Motor neuron (in vitro differentiated cells): ENCODE data around the gene COMT. TPM values are rescaled to one million over a fixed set of nuclear protein-coding genes. Genes with fewer than 3 reads are reported as not detected.
"Not testable (repeated sequence)": the region's sequence is repeated elsewhere in the genome, so short reads cannot be mapped to it uniquely, and the experiment has no call there.

ENCODE experiments used
- ATAC-seq, 8 experiments: fragments of 200-7000 bp; cut with Tn5 transposase; replicated peaks in 6 of 8; 2 replicates each; pipeline ENCODE4 v1.8.0; 2021; ENCODE audit warnings: mild to moderate bottlenecking in 8 of 8, moderate library complexity in 8 of 8
- H3K27ac ChIP-seq, 2 donors: fragments of 250-450 bp; sonication (Bioruptor Pico); 2 replicates each; pipeline ENCODE4 v1.9.0; 2021; ENCODE audit warnings: antibody characterized with exemption in 2 of 2, mild to moderate bottlenecking in 2 of 2, moderate library complexity in 1 of 2
- H3K4me1 ChIP-seq, 2 donors: fragments of 250-450 bp; sonication (Bioruptor Pico); replicated peaks in 1 of 2; 2 replicates each; pipeline ENCODE4 v1.6.1; 2021; ENCODE audit warnings: antibody characterized with exemption in 2 of 2, mild to moderate bottlenecking in 2 of 2, moderate library complexity in 1 of 2
- H3K4me3 ChIP-seq, 5 donors: fragments of 250-450 bp; sonication (Bioruptor Pico); 2 replicates each; pipeline ENCODE4 v1.9.0; 2021; ENCODE audit warnings: antibody characterized with exemption in 5 of 5, mild to moderate bottlenecking in 5 of 5, moderate library complexity in 4 of 5
- WGBS, 10 experiments: fragments of 450-650 bp; shearing (Covaris generic); methylation state at CpG; one replicate each; pipeline ENCODE4 v1.0.0; 2022; 5-methylcytosine and 5-hydroxymethylcytosine counted together
- in situ Hi-C, 9 experiments: fragments of 400-800 bp; cut with MboI; loops; one replicate each; pipeline ENCODE4 v1.15.0; 2021; ENCODE audit warnings: low sequenced_read_pairs in 9 of 9, low pct_unique_long_range_greater_than_20kb in 2 of 9; ENCODE audit not compliant: unreplicated experiment in 9 of 9
- total RNA-seq, 8 experiments: library from RNA; unstranded; fragments of 300-600 nt; gene quantifications; 2 replicates each; pipeline versions ENCODE4 v1.2.3 to v1.2.4, GENCODE V29; 2022

The COMT gene
- total RNA-seq, 8 experiments from 2014 or later: 22.7 to 99.4 (median 40.8) TPM

- WGBS, 10 experiments: 42 to 90% (median 63%) methylated on average over 1 to 6 of the region's 9 CpGs; no CpG with 5 or more reads in 2 of the 10 experiments
- Histone ChIP-seq H3K27ac (peak overlapping the region in 1 of 2 donors; percentile 33), H3K4me3 (no peak overlapping the region), H3K4me1 (no peaks in the 10 kb centered on the region)
- peak in 1 of 8 experiments; percentile 24 for ATAC-seq
- in situ Hi-C loops: no loop called here
Measured at GRCh38 chr22:19933341-19934241, 8.0 kb upstream of the COMT start.

- H3K4me1 ChIP-seq, in situ Hi-C loops, H3K4me3 ChIP-seq, H3K27ac ChIP-seq, ATAC-seq: not testable (repeated sequence)
- 71 to 100% (median 95%) methylated on average over 1 to 10 of the region's 11 CpGs; no CpG with 5 or more reads in 2 of the 10 experiments for WGBS, 10 experiments
Measured at GRCh38 chr22:19935123-19935718, 6.4 kb upstream of the COMT start.

- in situ Hi-C loops: no loop called here
- no peak overlapping the region for H3K4me3 ChIP-seq
- H3K27ac ChIP-seq: no peak overlapping the region
- WGBS, 10 experiments: 60 to 100% (median 93%) methylated on average over 1 to 7 of the region's 7 CpGs
- peaks cover 0 to 4% of the 10 kb centered on the region in 2 donors for H3K4me1 ChIP-seq
- ATAC-seq: no peak
Measured at GRCh38 chr22:19936513-19936912, 5.1 kb upstream of the COMT start.

- in situ Hi-C loops: no loop called here
- no peak for ATAC-seq
- H3K27ac ChIP-seq: no peak overlapping the region
- 81 to 100% (median 93%) methylated on average over 2 to 12 of the region's 16 CpGs; no CpG with 5 or more reads in 1 of the 10 experiments for WGBS, 10 experiments
- H3K4me1 ChIP-seq: peaks cover 7 to 9% of the 10 kb centered on the region in 2 donors
- no peak overlapping the region for H3K4me3 ChIP-seq
Measured at GRCh38 chr22:19937616-19938473, 3.7 kb upstream of the COMT start.

- ATAC-seq: peak in 3 of 8 experiments; percentile 3 to 12 (median 5)
- peak overlapping the region; percentile 25 to 68 (median 52) for H3K4me3 ChIP-seq
- WGBS, 10 experiments: 0 to 100% (median 82%) methylated on average over 1 to 12 of the region's 21 CpGs; no CpG with 5 or more reads in 1 of the 10 experiments
- in situ Hi-C loops: no loop called here
- peak overlapping the region; percentile 67 to 79 for H3K27ac ChIP-seq
- peaks cover 21% of the 10 kb centered on the region in 2 donors for H3K4me1 ChIP-seq
Measured at GRCh38 chr22:19940536-19941364, 822 bp upstream of the COMT start.

GRCh38 chr22:19942157-19943081 is 847 bp downstream of the COMT start:
- Histone ChIP-seq H3K4me3 (peak overlapping the region; percentile 25 to 68 (median 52)), H3K4me1 (peaks cover 27 to 29% of the 10 kb centered on the region in 2 donors), H3K27ac (peak overlapping the region; percentile 67 to 79)
- in situ Hi-C loops: no loop called here
- WGBS, 10 experiments: 0 to 50% (median 8%) methylated on average over 1 to 5 of the region's 8 CpGs; no CpG with 5 or more reads in 1 of the 10 experiments
- peak; percentile 38 to 63 (median 56) for ATAC-seq

- peak; percentile 3 to 30 (median 10) for ATAC-seq
- WGBS, 10 experiments: 24 to 69% (median 58%) methylated on average over 1 to 9 of the region's 11 CpGs
- in situ Hi-C loops: no loop called here
- Histone ChIP-seq H3K4me1 (peaks cover 30 to 32% of the 10 kb centered on the region in 2 donors), H3K27ac (peak overlapping the region; percentile 67 to 79), H3K4me3 (peak overlapping the region in 4 of 5 donors; percentile 50 to 68 (median 56))
Measured at GRCh38 chr22:19943082-19944026, 1.8 kb downstream of the COMT start.

GRCh38 chr22:19948057-19948760 is 6.6 kb downstream of the COMT start:
- Histone ChIP-seq H3K4me3 (no peak overlapping the region), H3K27ac (no peak overlapping the region), H3K4me1 (peaks cover 19 to 24% of the 10 kb centered on the region in 2 donors)
- ATAC-seq: no peak
- in situ Hi-C loops: no loop called here
- WGBS, 10 experiments: 55 to 93% (median 76%) methylated on average over 2 to 9 of the region's 9 CpGs; no CpG with 5 or more reads in 3 of the 10 experiments

GRCh38 chr22:19951346-19951745 is 9.8 kb downstream of the COMT start:
- ATAC-seq: peak in 5 of 8 experiments; percentile 11 to 81 (median 57)
- H3K4me3 ChIP-seq: no peak overlapping the region
- 54 to 100% (median 82%) methylated on average over 1 to 12 of the region's 13 CpGs; no CpG with 5 or more reads in 1 of the 10 experiments for WGBS, 10 experiments
- peak overlapping the region in 1 of 2 donors; percentile 53 for H3K27ac ChIP-seq
- peaks cover 9 to 15% of the 10 kb centered on the region in 2 donors for H3K4me1 ChIP-seq
- in situ Hi-C loops: loop anchor here in 1 of 9 experiments (10.0 kb wide), 1 partner anchor 63 kb away; the partner anchor contains the start of gene ARVCF
